GM12891 (cell line): ENCODE data around the gene MAG.

Experiments
- POLR2A ChIP-seq: IDR thresholded peaks from 2 replicates; pipeline ENCODE4 v1.6.1; 2011; ENCODE audit warnings: low read depth, low read length, control low read depth
- POLR2AphosphoS5 ChIP-seq: IDR thresholded peaks from 2 replicates; pipeline ENCODE4 v1.6.1; 2011; ENCODE audit warnings: low read depth, low read length, control low read depth
- POU2F2 ChIP-seq: IDR thresholded peaks from 2 replicates; pipeline ENCODE4 v1.6.1; 2011; ENCODE audit warnings: low read depth, mild to moderate bottlenecking, control low read depth, low read length, moderate library complexity

- no peak for TF ChIP-seq POU2F2
- no peak for TF ChIP-seq POLR2A
- TF ChIP-seq POLR2AphosphoS5: no peak
These were observed 49.0 kb downstream of the MAG start for GRCh38 chr19:35341006-35341405.
